K562 (cell line): ENCODE data around the gene IQGAP3.

Experiments
- TF ChIP-seq, protein P1 (sequence below), 2 experiments: fragments of 450-650 bp in 1 of 2; IDR thresholded peaks; 2 replicates each; pipeline ENCODE4 v1.6.1; 2011 to 2017; ENCODE audit warnings: low read depth in 2 of 2, antibody characterized with exemption in 1 of 2, borderline replicate concordance in 1 of 2, low read length in 1 of 2, mild to moderate bottlenecking in 1 of 2, mixed read lengths in 1 of 2; ENCODE audit not compliant: control insufficient read depth in 1 of 2
- TF ChIP-seq, protein P2 (sequence below), 3 experiments: IDR thresholded peaks in 2 of 3; conservative IDR thresholded peaks in 1 of 3; 2 replicates each; pipeline ENCODE4 v1.5.1; 2011 to 2012; ENCODE audit warnings: low read length in 3 of 3, mild to moderate bottlenecking in 3 of 3, control low read depth in 2 of 3, improper control_type of control experiment in 1 of 3, inconsistent platforms in 1 of 3, low read depth in 1 of 3, mixed read lengths in 1 of 3, moderate library complexity in 1 of 3; ENCODE audit not compliant: insufficient read depth in 2 of 3

GRCh38 chr1:156601122-156601830, 28.9 kb upstream of the IQGAP3 start, which contains the start of gene GPATCH4:
- TF ChIP-seq, protein P1, sequence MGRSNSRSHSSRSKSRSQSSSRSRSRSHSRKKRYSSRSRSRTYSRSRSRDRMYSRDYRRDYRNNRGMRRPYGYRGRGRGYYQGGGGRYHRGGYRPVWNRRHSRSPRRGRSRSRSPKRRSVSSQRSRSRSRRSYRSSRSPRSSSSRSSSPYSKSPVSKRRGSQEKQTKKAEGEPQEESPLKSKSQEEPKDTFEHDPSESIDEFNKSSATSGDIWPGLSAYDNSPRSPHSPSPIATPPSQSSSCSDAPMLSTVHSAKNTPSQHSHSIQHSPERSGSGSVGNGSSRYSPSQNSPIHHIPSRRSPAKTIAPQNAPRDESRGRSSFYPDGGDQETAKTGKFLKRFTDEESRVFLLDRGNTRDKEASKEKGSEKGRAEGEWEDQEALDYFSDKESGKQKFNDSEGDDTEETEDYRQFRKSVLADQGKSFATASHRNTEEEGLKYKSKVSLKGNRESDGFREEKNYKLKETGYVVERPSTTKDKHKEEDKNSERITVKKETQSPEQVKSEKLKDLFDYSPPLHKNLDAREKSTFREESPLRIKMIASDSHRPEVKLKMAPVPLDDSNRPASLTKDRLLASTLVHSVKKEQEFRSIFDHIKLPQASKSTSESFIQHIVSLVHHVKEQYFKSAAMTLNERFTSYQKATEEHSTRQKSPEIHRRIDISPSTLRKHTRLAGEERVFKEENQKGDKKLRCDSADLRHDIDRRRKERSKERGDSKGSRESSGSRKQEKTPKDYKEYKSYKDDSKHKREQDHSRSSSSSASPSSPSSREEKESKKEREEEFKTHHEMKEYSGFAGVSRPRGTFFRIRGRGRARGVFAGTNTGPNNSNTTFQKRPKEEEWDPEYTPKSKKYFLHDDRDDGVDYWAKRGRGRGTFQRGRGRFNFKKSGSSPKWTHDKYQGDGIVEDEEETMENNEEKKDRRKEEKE (IDR thresholded peaks at IDR 0.05; ENCODE audit: borderline replicate concordance in 1 of 2, control insufficient read depth in 1 of 2, low read depth in 2 of 2, low read length in 1 of 2) = no peak
- TF ChIP-seq, protein P2, sequence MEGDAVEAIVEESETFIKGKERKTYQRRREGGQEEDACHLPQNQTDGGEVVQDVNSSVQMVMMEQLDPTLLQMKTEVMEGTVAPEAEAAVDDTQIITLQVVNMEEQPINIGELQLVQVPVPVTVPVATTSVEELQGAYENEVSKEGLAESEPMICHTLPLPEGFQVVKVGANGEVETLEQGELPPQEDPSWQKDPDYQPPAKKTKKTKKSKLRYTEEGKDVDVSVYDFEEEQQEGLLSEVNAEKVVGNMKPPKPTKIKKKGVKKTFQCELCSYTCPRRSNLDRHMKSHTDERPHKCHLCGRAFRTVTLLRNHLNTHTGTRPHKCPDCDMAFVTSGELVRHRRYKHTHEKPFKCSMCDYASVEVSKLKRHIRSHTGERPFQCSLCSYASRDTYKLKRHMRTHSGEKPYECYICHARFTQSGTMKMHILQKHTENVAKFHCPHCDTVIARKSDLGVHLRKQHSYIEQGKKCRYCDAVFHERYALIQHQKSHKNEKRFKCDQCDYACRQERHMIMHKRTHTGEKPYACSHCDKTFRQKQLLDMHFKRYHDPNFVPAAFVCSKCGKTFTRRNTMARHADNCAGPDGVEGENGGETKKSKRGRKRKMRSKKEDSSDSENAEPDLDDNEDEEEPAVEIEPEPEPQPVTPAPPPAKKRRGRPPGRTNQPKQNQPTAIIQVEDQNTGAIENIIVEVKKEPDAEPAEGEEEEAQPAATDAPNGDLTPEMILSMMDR (IDR thresholded peaks at IDR 0.05 in 2 of 3, conservative IDR thresholded peaks at IDR 0.05 in 1 of 3; ENCODE audit: insufficient read depth in 2 of 3, low read depth in 1 of 3, low read length in 3 of 3) = no peak
